OCI-LY1 (cell line): ENCODE data around the gene ABCA13.

Experiments used
- H2AFZ ChIP-seq: fragments of 200-600 bp; sonication (generic), shearing (Covaris generic); 2 replicates; pipeline ENCODE4 v1.6.0; 2014; ENCODE audit warnings: antibody characterized with exemption, mild to moderate bottlenecking, low read length
- H3F3A ChIP-seq: fragments of 200-600 bp; sonication (generic), shearing (Covaris generic); 2 replicates; pipeline ENCODE4 v1.6.0; 2014; ENCODE audit warnings: mild to moderate bottlenecking, antibody characterized with exemption, low read length, moderate library complexity; ENCODE audit not compliant: insufficient read depth
- H3K27ac ChIP-seq: fragments of 200-600 bp; sonication (generic); 2 replicates; pipeline ENCODE4 v1.5.1; 2014; ENCODE audit warnings: low read length, mixed run types, mild to moderate bottlenecking, low read depth; ENCODE audit not compliant: poor library complexity, severe bottlenecking
- H3K27me3 ChIP-seq: fragments of 200-600 bp; sonication (generic); 2 replicates; pipeline ENCODE4 v1.6.0; 2014; ENCODE audit warnings: antibody characterized with exemption, mild to moderate bottlenecking, low read length, moderate library complexity; ENCODE audit not compliant: insufficient read depth
- H3K36me3 ChIP-seq: fragments of 200-600 bp; sonication (generic); 2 replicates; pipeline ENCODE4 v1.6.1; 2014; ENCODE audit warnings: mild to moderate bottlenecking, antibody characterized with exemption, low read length, moderate library complexity, mixed read lengths; ENCODE audit not compliant: insufficient read depth
- H3K4me1 ChIP-seq: fragments of 200-600 bp; sonication (generic); 2 replicates; pipeline ENCODE4 v1.5.1; 2014; ENCODE audit warnings: mild to moderate bottlenecking, low read length, moderate library complexity; ENCODE audit not compliant: insufficient read depth, severe bottlenecking
- H3K4me2 ChIP-seq: fragments of 200-600 bp; sonication (generic), shearing (Covaris generic); 2 replicates; pipeline ENCODE4 v1.6.1; 2014; ENCODE audit warnings: low read length
- H3K4me3 ChIP-seq: fragments of 200-600 bp; sonication (generic); 2 replicates; pipeline ENCODE4 v1.5.1; 2014; ENCODE audit warnings: low read length, low read depth, mild to moderate bottlenecking, mixed read lengths; ENCODE audit not compliant: poor library complexity, severe bottlenecking
- H3K79me2 ChIP-seq: fragments of 200-600 bp; shearing (Covaris generic); 2 replicates; pipeline ENCODE4 v1.6.1; 2016; ENCODE audit warnings: mixed run types, low read length, mixed read lengths; ENCODE audit not compliant: insufficient read depth
- H3K9ac ChIP-seq: fragments of 200-600 bp; sonication (generic), shearing (Covaris generic); 2 replicates; pipeline ENCODE4 v1.6.1; 2014; ENCODE audit warnings: mild to moderate bottlenecking, low read length, mixed read lengths
- H3K9me2 ChIP-seq: fragments of 200-600 bp; sonication (generic), shearing (Covaris generic); 2 replicates; pipeline ENCODE4 v1.6.1; 2014; ENCODE audit warnings: low read depth, mild to moderate bottlenecking, low read length, mixed read lengths
- H3K9me3 ChIP-seq: fragments of 200-600 bp; shearing (Covaris generic); 2 replicates; pipeline ENCODE4 v1.6.1; 2014; ENCODE audit warnings: low read length, mixed read lengths
- H4K20me1 ChIP-seq: fragments of 200-600 bp; sonication (generic), shearing (Covaris generic); 2 replicates; pipeline ENCODE4 v1.6.0; 2016; ENCODE audit warnings: mild to moderate bottlenecking, low read length; ENCODE audit not compliant: insufficient read depth
- CTCF ChIP-seq: fragments of 200-600 bp; sonication (generic), shearing (Covaris generic); IDR thresholded peaks from 2 replicates; pipeline ENCODE4 v1.5.1; 2017; ENCODE audit warnings: mild to moderate bottlenecking, antibody characterized with exemption, low read length, moderate library complexity, mixed read lengths
- EZH2 ChIP-seq: fragments of 200-600 bp; sonication (generic), shearing (Covaris generic); IDR thresholded peaks from 2 replicates; pipeline ENCODE4 v1.8.0; 2017; ENCODE audit warnings: borderline replicate concordance, mixed run types, mild to moderate bottlenecking, antibody characterized with exemption, low read length, moderate library complexity, mixed read lengths

Gene ABCA13

DNA sequence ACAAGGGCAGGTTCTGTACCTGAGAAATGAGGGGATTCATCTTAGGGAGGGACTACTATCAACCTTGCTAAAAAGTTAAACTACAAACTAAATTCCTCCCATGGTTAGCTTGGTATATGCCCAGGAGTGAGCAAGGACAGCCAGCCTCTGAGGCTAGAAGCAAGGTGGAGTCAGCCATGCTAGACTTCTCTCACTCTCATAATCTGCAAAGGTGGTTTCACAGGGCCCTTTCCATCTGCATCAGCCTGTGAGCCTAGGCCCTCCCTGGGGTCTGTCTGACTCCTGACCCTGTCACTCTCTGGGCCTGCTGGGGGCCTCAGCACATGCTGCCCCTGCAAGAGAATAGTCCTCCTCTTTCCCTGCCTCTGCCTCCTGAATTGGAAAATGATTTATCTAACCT, 66.1 kb downstream of the ABCA13 start:
- Histone ChIP-seq H3K27me3 (peaks cover 3% of the 10 kb centered on the region; the same call in 1 of the 2 replicates), H2AFZ (no peak overlapping the region), H3K9me2 (no peaks in the 10 kb centered on the region), H3K4me2 (no peak overlapping the region), H3K27ac (no peak overlapping the region), H3K9ac (no peak overlapping the region), H3K9me3 (no peaks in the 10 kb centered on the region), H3K36me3 (no peaks in the 10 kb centered on the region), H4K20me1 (no peaks in the 10 kb centered on the region), H3K4me1 (no peaks in the 10 kb centered on the region), H3F3A (no peaks in the 10 kb centered on the region), H3K79me2 (no peaks in the 10 kb centered on the region), H3K4me3 (no peak overlapping the region)
- TF ChIP-seq EZH2 (no peak), CTCF (no peak)

DNA sequence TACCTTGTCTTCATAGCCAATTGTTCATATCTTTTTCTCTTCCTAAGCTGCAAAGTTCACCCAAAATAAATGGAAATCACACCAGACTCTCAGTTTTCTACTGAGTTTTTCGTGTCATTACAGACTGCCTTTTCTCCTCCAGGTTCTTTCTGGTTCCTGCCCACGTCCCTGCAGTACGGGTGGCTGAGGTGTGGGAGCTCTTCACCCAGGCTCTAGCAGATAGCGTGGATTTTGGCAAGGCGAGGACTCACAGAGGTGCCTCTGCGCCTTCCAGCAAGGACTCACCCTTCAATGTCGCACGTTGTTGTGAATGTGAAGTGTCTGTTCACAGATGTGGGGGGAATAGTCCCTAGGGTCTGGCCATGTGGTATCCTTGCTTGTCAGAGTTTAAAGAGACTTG, 71.6 kb downstream of the ABCA13 start:
- Histone ChIP-seq H3K4me2 (no peak overlapping the region), H3F3A (no peaks in the 10 kb centered on the region), H3K4me3 (no peak overlapping the region), H2AFZ (no peak overlapping the region), H3K4me1 (no peaks in the 10 kb centered on the region), H3K79me2 (no peaks in the 10 kb centered on the region), H3K9ac (no peak overlapping the region), H3K36me3 (no peaks in the 10 kb centered on the region), H3K27ac (no peak overlapping the region), H4K20me1 (no peaks in the 10 kb centered on the region), H3K9me2 (no peaks in the 10 kb centered on the region), H3K27me3 (0 out of 2 replicates have a peak, but pooled peaks cover 3% of the 10 kb centered on the region), H3K9me3 (no peaks in the 10 kb centered on the region)
- TF ChIP-seq CTCF, result no peak
- TF ChIP-seq EZH2, result no peak

GRCh38 chr7:48244864-48245271, 73.6 kb downstream of the ABCA13 start:
- no peak overlapping the region for H3K27ac ChIP-seq
- H2AFZ ChIP-seq, result no peak overlapping the region
- H3K4me2 ChIP-seq, result no peak overlapping the region
- H3K4me3 ChIP-seq, result no peak overlapping the region
- no peaks in the 10 kb centered on the region for H3K79me2 ChIP-seq
- no peaks in the 10 kb centered on the region for H4K20me1 ChIP-seq
- H3K9me2 ChIP-seq, result no peaks in the 10 kb centered on the region
- no peaks in the 10 kb centered on the region for H3K36me3 ChIP-seq
- no peaks in the 10 kb centered on the region for H3K9me3 ChIP-seq
- H3K4me1 ChIP-seq, result no peaks in the 10 kb centered on the region
- no peak overlapping the region for H3K9ac ChIP-seq
- TF ChIP-seq CTCF (no peak), EZH2 (no peak)
- no peaks in the 10 kb centered on the region for H3F3A ChIP-seq
- no peaks in the 10 kb centered on the region for H3K27me3 ChIP-seq
